GM18505 (cell line): ENCODE measurements around the gene SMARCAL1.

Experiments used
- ATAC-seq: cut with Tn5 transposase; IDR thresholded peaks from one replicate; pipeline ENCODE4 v1.9.1; 2021; ENCODE audit not compliant: unreplicated experiment
- POLR2A ChIP-seq: IDR thresholded peaks from 4 replicates; pipeline ENCODE4 v1.6.1; 2011; ENCODE audit warnings: borderline replicate concordance; ENCODE audit not compliant: insufficient read depth, insufficient read length; ENCODE audit errors: extremely low read depth

SMARCAL1 gene

DNA sequence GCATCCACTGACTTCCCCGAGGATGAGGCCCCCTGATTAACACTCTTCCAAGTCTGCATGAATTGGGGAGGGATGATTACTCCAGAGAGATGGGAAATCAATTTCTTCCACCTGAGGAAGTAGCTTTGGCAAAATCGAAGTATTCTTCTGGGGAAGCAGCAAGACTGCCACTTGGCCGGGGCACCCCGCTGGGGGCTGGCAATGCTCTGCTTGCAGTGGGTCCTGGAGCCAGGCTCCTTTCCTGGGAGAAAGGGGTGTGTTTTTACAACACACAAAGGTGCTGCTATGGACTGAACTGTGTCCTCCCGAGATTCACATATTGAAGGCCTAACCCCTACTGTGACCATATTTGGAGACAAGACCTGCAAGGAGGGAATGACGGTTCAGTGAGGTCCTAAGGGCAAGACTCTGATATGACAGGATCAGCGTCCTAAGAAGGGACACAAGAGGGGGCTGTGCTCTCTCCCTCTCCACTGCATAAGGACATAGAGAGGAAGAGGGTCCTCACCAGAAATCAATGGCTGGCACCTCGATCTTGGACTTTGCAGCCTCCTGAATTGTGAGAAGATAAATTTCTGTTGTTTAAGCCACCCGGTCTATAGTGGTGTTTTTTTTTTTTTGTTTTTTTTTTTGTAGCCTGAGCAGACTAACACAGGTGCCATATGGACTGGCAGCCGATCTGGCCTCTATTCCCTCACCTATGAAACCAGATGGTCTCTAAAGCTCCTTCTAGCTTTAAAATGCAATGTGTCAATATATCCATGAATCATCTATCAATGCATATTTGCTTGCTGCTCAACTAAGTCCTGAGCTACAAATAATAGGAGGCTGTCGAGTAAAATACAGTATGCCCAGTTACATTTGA lies 3.6 kb upstream of the SMARCAL1 start:
- ATAC-seq = no peak
- TF ChIP-seq POLR2A = no peak

DNA sequence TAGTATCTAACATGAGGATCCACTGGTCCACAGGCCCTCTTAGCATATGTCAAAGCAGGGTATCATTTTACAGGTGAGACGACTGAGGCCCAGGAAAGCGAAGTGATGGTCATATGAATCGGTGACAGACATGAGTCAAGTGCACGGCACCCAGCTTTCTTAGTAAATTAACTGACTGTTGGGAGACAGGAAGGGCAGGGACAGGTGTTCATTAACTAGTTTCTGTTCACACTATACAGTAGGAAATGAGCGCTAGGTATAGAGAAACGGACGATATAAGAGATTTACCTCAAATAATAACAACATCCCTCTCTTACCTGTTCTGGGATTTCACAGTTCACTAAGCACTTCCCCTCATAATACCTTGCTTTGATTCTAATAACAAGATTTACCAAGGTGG lies 1.7 kb upstream of the SMARCAL1 start:
- TF ChIP-seq POLR2A = no peak
- ATAC-seq = no peak

DNA sequence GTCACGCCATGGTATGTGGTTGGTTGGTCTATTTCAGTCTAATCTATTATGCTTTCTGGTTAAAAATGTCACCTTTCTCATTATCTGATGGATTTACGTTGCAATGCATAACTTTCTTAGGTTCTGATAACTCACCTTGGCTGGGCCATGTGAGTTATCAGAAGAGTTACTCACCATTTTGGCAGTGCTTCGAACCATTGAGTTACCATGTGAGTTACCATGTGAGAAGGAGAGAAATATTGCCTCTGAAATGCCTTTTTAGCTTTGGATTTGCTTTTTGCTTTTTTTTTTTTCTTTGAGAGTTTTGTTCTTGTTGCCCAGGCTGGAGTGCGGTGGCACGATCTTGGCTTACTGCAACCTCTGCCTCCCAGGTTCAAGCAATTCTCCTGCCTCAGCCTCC lies 1.6 kb downstream of the SMARCAL1 start:
- TF ChIP-seq POLR2A = no peak
- ATAC-seq = no peak

DNA sequence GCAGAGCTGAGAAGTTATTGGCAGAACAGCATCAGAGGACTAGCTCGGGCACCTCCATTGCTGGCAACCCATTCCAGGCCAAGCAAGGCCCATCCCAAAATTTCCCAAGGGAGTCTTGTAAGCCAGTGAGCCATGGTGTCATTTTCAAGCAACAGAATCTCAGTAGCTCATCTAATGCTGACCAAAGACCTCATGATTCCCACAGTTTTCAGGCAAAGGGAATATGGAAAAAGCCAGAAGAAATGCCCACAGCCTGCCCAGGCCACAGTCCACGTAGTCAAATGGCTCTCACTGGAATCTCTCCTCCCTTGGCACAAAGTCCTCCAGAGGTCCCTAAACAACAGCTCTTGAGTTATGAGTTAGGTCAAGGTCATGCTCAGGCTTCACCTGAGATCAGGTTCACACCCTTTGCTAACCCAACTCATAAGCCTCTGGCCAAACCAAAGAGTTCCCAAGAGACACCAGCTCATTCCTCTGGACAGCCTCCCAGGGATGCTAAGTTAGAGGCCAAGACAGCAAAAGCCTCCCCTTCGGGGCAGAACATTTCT lies 2.6 kb downstream of the SMARCAL1 start:
- TF ChIP-seq POLR2A = no peak
- no peak for ATAC-seq

DNA sequence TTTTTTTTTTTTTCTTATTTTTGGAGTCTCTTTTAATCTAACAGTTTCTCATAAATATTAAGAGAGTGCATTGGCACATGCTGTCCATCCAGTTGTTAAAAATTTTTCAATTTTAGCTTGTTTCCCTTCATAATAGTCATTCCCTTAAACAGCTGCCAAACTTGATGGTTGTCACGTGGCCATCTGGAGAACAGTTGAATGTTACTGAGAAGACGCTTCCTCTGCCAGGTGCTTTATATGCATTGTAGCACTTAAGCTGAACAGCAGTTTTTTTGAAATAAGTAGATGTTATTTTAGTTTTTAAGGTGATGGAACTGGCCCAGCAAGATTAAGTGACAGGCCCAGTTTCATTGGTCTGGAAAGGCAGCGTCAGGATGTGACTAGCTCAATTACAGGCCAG lies 3.3 kb downstream of the SMARCAL1 start:
- no peak for ATAC-seq
- no peak for TF ChIP-seq POLR2A

DNA sequence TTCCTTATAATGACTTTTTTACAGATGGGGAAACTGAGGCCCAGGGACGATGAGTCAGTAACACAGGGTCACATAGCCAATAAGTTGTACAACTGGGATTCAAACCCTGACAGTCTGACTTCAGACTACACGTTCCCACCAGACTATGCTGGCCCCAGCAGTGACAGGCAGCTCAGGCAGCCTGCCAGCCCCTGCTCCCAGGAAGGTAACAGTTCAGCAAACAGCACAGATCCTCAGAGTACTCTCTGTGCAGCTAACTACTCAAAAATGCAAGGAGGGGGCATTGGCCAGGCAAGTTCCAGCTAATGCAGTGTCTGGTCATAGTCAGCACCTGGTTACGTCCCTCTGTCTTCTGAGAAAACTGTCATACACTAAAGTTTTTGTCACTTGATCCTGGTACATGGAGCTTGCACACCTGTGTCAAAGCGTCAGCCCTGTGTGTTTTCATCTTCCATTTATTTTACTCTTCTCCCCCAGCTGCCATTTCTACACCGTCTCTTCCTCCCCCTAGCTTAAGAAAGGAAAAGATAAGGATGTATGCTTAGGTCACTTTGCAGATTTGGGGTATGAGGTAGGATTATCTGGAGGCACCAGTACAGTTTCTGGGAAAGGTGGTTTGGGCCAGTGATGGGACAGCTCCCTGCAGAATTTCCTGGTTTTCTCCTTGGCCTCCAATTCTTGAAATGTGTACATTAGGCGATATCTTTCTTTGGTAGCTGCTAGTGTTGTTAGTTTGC lies 4.5 kb downstream of the SMARCAL1 start:
- no peak for TF ChIP-seq POLR2A
- no peak for ATAC-seq

DNA sequence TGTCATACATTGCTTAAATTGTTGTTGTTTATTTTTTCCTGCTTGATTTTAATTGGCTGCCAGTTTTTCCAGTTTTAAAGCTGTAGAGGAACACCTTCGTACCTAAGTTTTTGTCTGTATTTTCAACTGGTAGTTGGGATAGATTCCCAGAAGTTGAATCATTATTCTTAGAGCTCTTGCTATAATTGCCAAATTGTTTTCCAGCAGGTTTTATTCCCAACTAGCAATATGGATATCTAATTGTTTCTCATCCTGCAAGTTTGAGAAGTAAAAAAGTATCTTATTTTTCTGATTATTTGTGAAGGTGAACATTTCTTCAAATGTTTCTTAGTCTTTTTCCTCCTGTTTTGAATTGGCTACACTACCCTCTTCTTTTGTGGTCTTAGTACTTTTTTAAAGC lies 6.7 kb downstream of the SMARCAL1 start:
- ATAC-seq = no peak
- TF ChIP-seq POLR2A = no peak

DNA sequence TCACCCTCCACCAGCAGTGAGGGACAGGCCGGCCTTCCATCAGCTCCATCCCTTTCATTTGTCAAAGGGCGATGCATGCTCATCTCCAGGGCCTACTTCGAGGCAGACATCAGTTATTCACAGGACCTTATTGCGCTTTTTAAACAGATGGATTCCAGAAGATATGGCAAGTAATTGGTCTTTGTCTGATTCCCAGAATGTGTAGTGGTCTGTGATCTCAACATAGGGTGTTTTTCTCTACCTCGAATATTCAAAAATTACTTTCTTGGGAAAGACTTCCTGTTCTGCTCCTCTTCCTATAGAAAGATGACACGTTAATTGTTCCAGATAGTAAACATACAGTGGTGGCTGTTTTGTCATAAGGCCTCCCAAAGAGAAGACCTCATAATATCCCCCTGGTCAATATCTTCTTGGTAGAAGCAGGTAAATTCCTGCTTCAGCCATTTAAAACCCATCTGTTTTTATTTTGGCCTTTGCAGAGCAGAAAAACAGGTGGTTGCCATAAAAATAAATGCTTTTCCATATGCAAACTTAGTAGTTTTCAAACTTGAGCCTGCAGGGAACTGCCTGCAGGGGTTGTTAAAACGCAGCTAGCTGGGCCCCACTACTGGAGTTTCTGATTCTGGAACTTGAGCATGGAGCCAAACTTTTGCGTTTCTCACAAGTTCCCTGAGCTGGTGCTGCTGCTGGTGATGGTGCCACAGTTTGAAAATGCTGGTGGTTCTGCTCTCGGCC lies 8.2 kb downstream of the SMARCAL1 start:
- ATAC-seq = no peak
- TF ChIP-seq POLR2A = no peak

DNA sequence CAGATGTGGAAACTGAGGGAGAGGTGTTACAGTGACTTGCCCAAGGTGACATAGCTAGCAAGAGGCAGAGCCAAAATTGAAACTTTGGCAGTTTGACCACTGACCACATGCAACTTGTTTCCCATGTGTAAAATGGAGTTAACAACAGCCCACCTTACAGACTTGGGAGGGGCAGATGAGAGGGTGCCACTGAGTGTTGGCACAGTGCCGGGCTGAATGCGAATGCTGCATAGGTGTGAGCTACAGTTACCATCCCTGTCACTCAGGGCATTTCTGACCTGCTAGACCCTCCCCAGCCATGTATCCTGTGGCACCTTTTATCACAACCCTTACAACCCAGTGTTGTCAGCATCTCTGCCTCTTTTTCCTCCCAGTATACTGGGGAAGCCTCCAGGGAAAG lies 10.8 kb downstream of the SMARCAL1 start:
- no peak for TF ChIP-seq POLR2A
- ATAC-seq = no peak

DNA sequence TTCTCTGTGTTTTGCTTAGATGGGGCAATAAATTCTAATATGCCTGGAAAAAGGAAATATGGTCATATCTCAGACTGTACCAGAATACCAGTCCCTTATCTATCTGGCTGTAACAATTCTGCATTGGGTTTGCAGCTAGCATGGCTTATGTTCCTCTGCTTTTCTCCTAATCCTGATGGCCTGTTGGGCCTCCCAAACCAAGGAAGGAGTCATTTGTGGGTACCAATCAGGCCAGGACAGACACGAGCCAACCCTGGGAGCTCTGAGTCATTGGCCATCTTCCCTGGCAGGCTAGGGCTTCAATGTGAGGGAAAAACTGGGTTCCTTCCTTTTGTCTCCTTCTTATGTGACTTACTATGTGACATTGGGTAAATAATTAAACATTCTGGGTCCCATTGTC lies 12.0 kb downstream of the SMARCAL1 start:
- no peak for TF ChIP-seq POLR2A
- no peak for ATAC-seq

DNA sequence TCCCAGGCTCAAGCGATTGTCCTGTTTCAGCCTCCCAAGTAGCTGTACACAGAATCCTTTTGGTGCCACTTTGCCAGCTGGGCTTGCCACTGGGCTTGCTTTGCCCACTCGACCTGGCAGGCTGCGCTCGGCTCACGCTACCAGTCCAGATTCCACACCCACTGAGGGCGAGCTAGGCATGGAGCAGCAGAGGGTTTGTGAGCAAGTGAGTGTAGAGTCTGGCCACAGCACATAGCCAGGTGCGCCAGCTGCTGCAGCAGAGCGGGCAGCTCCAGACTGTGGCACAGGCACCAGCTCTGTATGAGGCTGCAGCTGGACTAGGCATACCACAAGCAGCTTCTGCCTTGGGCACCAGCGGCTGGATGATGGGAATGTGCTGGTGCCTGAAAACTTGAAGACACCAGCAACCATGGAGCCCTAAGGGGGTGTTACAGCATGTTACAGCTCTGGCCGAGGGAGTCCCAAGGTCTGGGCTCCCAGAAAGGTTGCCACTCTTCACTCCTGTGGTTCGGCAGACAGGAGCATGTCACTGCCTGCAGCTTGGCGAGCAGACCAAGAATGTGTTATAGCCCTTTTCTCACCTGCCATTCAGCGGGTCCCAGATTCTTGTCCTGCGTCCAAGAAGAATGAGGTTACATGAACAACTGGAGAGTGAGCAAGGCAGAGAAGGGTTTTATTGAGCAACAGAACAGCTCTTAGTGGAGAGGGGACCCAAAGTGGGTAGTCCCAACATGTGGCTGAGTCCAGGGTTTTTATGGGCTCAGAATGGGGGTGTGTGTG lies 12.9 kb downstream of the SMARCAL1 start:
- no peak for ATAC-seq
- TF ChIP-seq POLR2A = no peak

DNA sequence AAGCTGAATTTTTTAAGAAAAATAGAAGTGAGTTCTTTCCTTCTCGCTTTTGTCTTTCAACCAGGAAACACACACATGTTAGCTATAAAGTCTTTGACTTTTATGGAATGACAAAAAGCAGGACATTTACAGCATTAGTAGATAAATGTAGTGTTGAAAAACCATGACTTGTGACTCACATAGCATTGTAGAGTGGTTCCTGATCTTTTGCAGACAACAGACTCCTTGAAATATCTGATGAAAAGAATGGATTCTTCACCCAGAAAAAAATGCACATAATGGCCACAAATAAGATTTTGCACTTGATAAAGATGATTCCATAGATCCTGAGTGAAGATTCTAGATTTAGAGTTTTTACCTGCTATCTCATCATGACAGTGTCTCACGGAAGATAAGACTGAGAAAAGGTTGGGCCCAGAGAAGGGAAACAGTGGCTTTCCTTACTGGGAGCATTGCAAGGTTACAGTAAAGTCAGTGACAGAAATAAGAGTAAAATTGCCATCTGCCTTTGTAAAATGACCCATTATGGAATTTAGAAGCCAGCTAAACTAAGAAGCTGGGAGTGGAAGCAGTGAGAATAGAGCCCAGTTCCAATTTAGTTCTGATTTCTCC lies 14.0 kb downstream of the SMARCAL1 start:
- ATAC-seq = no peak
- no peak for TF ChIP-seq POLR2A

DNA sequence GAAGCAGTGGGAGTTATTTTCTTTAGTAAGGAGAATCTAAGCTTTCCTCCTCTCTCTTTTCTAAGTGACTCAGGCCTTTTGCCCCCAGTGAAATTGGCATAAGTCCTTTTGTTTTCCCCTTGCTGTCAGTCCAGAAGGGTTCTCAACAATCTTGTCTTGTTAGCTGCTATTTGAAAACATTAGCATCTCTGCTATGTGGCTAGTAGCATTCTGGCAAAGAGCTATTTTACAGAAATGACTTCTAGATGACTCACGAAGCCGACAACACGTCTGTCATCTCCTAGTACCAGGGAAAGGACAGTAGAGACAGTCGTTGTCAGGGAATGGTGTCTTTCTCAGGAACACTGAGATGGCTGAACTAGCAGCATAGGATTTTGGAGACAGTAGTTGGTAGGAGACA lies 14.7 kb downstream of the SMARCAL1 start:
- no peak for TF ChIP-seq POLR2A
- no peak for ATAC-seq
